HEK293 (cell line): ENCODE data around the gene VPS29.

Experiments used
- GLI4 ChIP-seq: fragments of 450-650 bp; formaldehyde crosslinking; IDR thresholded peaks from 2 replicates; pipeline ENCODE4 v1.5.1; 2016; ENCODE audit warnings: missing biosample characterization, missing genetic modification characterization
- INSM2 ChIP-seq: fragments of 450-650 bp; formaldehyde crosslinking; IDR thresholded peaks from 2 replicates; pipeline ENCODE4 v1.5.1; 2016; ENCODE audit warnings: missing biosample characterization, missing genetic modification characterization
- MZF1 ChIP-seq: fragments of 450-650 bp; formaldehyde crosslinking; IDR thresholded peaks from 2 replicates; pipeline ENCODE4 v1.5.1; 2017; ENCODE audit warnings: missing biosample characterization, missing genetic modification characterization, borderline replicate concordance
- OVOL3 ChIP-seq: fragments of 450-650 bp; formaldehyde crosslinking; IDR thresholded peaks from 2 replicates; pipeline ENCODE4 v1.5.1; 2016; ENCODE audit warnings: missing biosample characterization, missing genetic modification characterization
- WT1 ChIP-seq: fragments of 450-650 bp; formaldehyde crosslinking; IDR thresholded peaks from 2 replicates; pipeline ENCODE4 v1.5.1; 2016; ENCODE audit warnings: missing biosample characterization, missing genetic modification characterization
- ZBTB7A ChIP-seq: fragments of 450-650 bp; formaldehyde crosslinking; IDR thresholded peaks from 2 replicates; pipeline ENCODE4 v1.5.1; 2016; ENCODE audit warnings: low read depth, missing biosample characterization, missing genetic modification characterization
- ZFP37 ChIP-seq: fragments of 450-650 bp; formaldehyde crosslinking; IDR thresholded peaks from 2 replicates; pipeline ENCODE4 v1.5.1; 2016; ENCODE audit warnings: missing biosample characterization, missing genetic modification characterization
- ZFP69B ChIP-seq: fragments of 450-650 bp; formaldehyde crosslinking; IDR thresholded peaks from 2 replicates; pipeline ENCODE4 v1.5.1; 2016; ENCODE audit warnings: missing biosample characterization, missing genetic modification characterization
- ZNF155 ChIP-seq: fragments of 450-650 bp; formaldehyde crosslinking; IDR thresholded peaks from 2 replicates; pipeline ENCODE4 v1.5.1; 2016; ENCODE audit warnings: missing biosample characterization, missing genetic modification characterization
- ZNF175 ChIP-seq: fragments of 450-650 bp; formaldehyde crosslinking; IDR thresholded peaks from 2 replicates; pipeline ENCODE4 v1.5.1; 2016; ENCODE audit warnings: missing biosample characterization, missing genetic modification characterization
- ZNF221 ChIP-seq: fragments of 450-650 bp; formaldehyde crosslinking; IDR thresholded peaks from 2 replicates; pipeline ENCODE4 v1.5.1; 2017; ENCODE audit warnings: missing biosample characterization, missing genetic modification characterization, borderline replicate concordance
- ZNF26 ChIP-seq: fragments of 450-650 bp; formaldehyde crosslinking; IDR thresholded peaks from 2 replicates; pipeline ENCODE4 v1.5.1; 2016; ENCODE audit warnings: missing biosample characterization, missing genetic modification characterization
- ZNF266 ChIP-seq: fragments of 450-650 bp; formaldehyde crosslinking; IDR thresholded peaks from 2 replicates; pipeline ENCODE4 v1.5.1; 2016; ENCODE audit warnings: missing biosample characterization, missing genetic modification characterization, low read depth
- ZNF280C ChIP-seq: fragments of 450-650 bp; formaldehyde crosslinking; IDR thresholded peaks from 2 replicates; pipeline ENCODE4 v1.5.1; 2016; ENCODE audit warnings: missing biosample characterization, missing genetic modification characterization
- ZNF335 ChIP-seq: fragments of 450-650 bp; formaldehyde crosslinking; conservative IDR thresholded peaks from 2 replicates; pipeline ENCODE4 v1.5.1; 2016; ENCODE audit warnings: missing biosample characterization, missing genetic modification characterization
- ZNF362 ChIP-seq: fragments of 450-650 bp; formaldehyde crosslinking; IDR thresholded peaks from 2 replicates; pipeline ENCODE4 v1.5.1; 2016; ENCODE audit warnings: missing biosample characterization, missing genetic modification characterization
- ZNF449 ChIP-seq: fragments of 450-650 bp; formaldehyde crosslinking; IDR thresholded peaks from 2 replicates; pipeline ENCODE4 v1.5.1; 2017; ENCODE audit warnings: missing biosample characterization, mild to moderate bottlenecking, missing genetic modification characterization, moderate library complexity
- ZNF513 ChIP-seq: fragments of 450-650 bp; IDR thresholded peaks from 2 replicates; pipeline ENCODE4 v1.5.1; 2018; ENCODE audit warnings: missing biosample characterization, missing genetic modification characterization
- ZNF580 ChIP-seq: fragments of 450-650 bp; formaldehyde crosslinking; IDR thresholded peaks from 2 replicates; pipeline ENCODE4 v1.5.1; 2016; ENCODE audit warnings: missing biosample characterization, missing genetic modification characterization
- ZNF692 ChIP-seq: fragments of 450-650 bp; formaldehyde crosslinking; IDR thresholded peaks from 2 replicates; pipeline ENCODE4 v1.5.1; 2016; ENCODE audit warnings: missing biosample characterization, missing genetic modification characterization
- ZNF768 ChIP-seq: fragments of 450-650 bp; formaldehyde crosslinking; IDR thresholded peaks from 2 replicates; pipeline ENCODE4 v1.5.1; 2018; ENCODE audit warnings: missing biosample characterization, mild to moderate bottlenecking, missing genetic modification characterization
- ZNF776 ChIP-seq: fragments of 450-650 bp; formaldehyde crosslinking; IDR thresholded peaks from 2 replicates; pipeline ENCODE4 v1.5.0; 2017; ENCODE audit warnings: missing biosample characterization, missing genetic modification characterization, borderline replicate concordance
- ZNF792 ChIP-seq: fragments of 450-650 bp; formaldehyde crosslinking; IDR thresholded peaks from 2 replicates; pipeline ENCODE4 v1.5.1; 2016; ENCODE audit warnings: missing biosample characterization, missing genetic modification characterization
- ZSCAN16 ChIP-seq: fragments of 450-650 bp; formaldehyde crosslinking; IDR thresholded peaks from 2 replicates; pipeline ENCODE4 v1.5.1; 2016; ENCODE audit warnings: missing biosample characterization, missing genetic modification characterization
- ZSCAN30 ChIP-seq: fragments of 450-650 bp; IDR thresholded peaks from 2 replicates; pipeline ENCODE4 v1.5.1; 2018; ENCODE audit warnings: missing biosample characterization, mild to moderate bottlenecking, missing genetic modification characterization, moderate library complexity

Gene VPS29

GRCh38 chr12:110501752-110502738 lies at the start of gene VPS29, which contains the start of gene RAD9B (continued):
- TF ChIP-seq ZNF335 (tag by site-specific recombination): peak; percentile 88
- peak; percentile 19 for TF ChIP-seq ZNF513
- TF ChIP-seq ZNF792: 0 out of 2 replicates have a peak, but pooled peaks have one; percentile 52
- no peak for TF ChIP-seq ZNF175 (tag by site-specific recombination)
- TF ChIP-seq ZBTB7A (tag by site-specific recombination): 0 out of 2 replicates have a peak, but pooled peaks have one; percentile 55
- no peak for TF ChIP-seq ZNF362 (tag by site-specific recombination)
- peak; percentile 80 for TF ChIP-seq ZSCAN16 (tag by site-specific recombination)
- peak; percentile 87 for TF ChIP-seq INSM2
- TF ChIP-seq ZFP69B: peak; percentile 85
- peak; percentile 82 for TF ChIP-seq ZNF580
- TF ChIP-seq ZNF692: peak; percentile 91
- no peak for TF ChIP-seq ZNF280C (tag by site-specific recombination)
- TF ChIP-seq ZNF768 (tag by site-specific recombination): 0 out of 2 replicates have a peak, but pooled peaks have one; percentile 5
- TF ChIP-seq OVOL3 (tag by site-specific recombination): peak; percentile 60; the same call in 1 of the 2 replicates
- peak; percentile 82; the same call in 1 of the 2 replicates for TF ChIP-seq ZNF449
- peak; percentile 91 for TF ChIP-seq ZSCAN30 (tag by site-specific recombination)
- TF ChIP-seq ZNF776: no peak
- TF ChIP-seq WT1 (tag by site-specific recombination): no peak; the same call in 1 of the 2 replicates
- no peak for TF ChIP-seq ZNF221 (tag by site-specific recombination)
- TF ChIP-seq ZNF266 (tag by site-specific recombination): no peak
- peak; percentile 94 for TF ChIP-seq ZFP37
- no peak for TF ChIP-seq MZF1 (tag by site-specific recombination)
- TF ChIP-seq ZNF26 (tag by site-specific recombination): no peak
- TF ChIP-seq GLI4 (tag by site-specific recombination): peak; percentile 61; the same call in 1 of the 2 replicates
- no peak for TF ChIP-seq ZNF155 (tag by site-specific recombination)
